ENCODE results near the gene MAST2. TPM values are rescaled to one million over a fixed set of nuclear protein-coding genes. Genes with fewer than 3 reads are reported as not detected.

Gene MAST2
- total RNA-seq, 1 experiment from 2014 or later, result 77.0 TPM

DNA sequence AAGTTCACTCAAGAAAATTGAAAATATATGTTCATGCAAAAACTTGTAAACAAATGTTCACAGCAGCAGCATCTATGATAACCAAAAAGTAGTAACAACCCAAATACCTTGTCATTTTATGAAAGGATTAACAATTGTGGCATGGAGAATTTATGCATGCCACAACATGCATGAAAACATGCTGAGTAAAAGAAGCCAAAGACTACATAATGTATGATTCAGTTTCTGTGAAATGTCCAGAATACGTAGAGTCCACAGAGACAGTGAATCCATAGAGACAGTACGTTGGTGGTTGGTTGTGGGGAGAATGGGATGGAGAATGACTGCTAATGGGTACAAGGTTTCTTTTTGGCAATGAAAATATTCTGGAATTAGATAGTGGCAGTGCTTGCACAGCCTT is 148.7 kb downstream of the MAST2 start:
- no peak for TF ChIP-seq SIN3A (IDR thresholded peaks at IDR 0.05; ENCODE audit: borderline replicate concordance, insufficient read depth, low read depth, low read length)
- TF ChIP-seq, protein P1, sequence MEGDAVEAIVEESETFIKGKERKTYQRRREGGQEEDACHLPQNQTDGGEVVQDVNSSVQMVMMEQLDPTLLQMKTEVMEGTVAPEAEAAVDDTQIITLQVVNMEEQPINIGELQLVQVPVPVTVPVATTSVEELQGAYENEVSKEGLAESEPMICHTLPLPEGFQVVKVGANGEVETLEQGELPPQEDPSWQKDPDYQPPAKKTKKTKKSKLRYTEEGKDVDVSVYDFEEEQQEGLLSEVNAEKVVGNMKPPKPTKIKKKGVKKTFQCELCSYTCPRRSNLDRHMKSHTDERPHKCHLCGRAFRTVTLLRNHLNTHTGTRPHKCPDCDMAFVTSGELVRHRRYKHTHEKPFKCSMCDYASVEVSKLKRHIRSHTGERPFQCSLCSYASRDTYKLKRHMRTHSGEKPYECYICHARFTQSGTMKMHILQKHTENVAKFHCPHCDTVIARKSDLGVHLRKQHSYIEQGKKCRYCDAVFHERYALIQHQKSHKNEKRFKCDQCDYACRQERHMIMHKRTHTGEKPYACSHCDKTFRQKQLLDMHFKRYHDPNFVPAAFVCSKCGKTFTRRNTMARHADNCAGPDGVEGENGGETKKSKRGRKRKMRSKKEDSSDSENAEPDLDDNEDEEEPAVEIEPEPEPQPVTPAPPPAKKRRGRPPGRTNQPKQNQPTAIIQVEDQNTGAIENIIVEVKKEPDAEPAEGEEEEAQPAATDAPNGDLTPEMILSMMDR (IDR thresholded peaks at IDR 0.05), result no peak
- TF ChIP-seq, protein P2, sequence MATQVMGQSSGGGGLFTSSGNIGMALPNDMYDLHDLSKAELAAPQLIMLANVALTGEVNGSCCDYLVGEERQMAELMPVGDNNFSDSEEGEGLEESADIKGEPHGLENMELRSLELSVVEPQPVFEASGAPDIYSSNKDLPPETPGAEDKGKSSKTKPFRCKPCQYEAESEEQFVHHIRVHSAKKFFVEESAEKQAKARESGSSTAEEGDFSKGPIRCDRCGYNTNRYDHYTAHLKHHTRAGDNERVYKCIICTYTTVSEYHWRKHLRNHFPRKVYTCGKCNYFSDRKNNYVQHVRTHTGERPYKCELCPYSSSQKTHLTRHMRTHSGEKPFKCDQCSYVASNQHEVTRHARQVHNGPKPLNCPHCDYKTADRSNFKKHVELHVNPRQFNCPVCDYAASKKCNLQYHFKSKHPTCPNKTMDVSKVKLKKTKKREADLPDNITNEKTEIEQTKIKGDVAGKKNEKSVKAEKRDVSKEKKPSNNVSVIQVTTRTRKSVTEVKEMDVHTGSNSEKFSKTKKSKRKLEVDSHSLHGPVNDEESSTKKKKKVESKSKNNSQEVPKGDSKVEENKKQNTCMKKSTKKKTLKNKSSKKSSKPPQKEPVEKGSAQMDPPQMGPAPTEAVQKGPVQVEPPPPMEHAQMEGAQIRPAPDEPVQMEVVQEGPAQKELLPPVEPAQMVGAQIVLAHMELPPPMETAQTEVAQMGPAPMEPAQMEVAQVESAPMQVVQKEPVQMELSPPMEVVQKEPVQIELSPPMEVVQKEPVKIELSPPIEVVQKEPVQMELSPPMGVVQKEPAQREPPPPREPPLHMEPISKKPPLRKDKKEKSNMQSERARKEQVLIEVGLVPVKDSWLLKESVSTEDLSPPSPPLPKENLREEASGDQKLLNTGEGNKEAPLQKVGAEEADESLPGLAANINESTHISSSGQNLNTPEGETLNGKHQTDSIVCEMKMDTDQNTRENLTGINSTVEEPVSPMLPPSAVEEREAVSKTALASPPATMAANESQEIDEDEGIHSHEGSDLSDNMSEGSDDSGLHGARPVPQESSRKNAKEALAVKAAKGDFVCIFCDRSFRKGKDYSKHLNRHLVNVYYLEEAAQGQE (IDR thresholded peaks at IDR 0.05; ENCODE audit: insufficient read depth in 1 of 2, low read depth in 2 of 2, low read length in 1 of 2), result no peak
- no peak for TF ChIP-seq TCF7L2 (IDR thresholded peaks at IDR 0.05; ENCODE audit: low read depth, low read length)
- TF ChIP-seq POLR2AphosphoS5 (IDR thresholded peaks at IDR 0.05; ENCODE audit: low read depth, low read length), result no peak
- Histone ChIP-seq H3K4me1 (ENCODE audit: control insufficient read depth, insufficient read depth, low read length) (peaks cover 8% of the 10 kb centered on the region), H3K4me3 (ENCODE audit: low read depth in 2 of 2, low read length in 2 of 2) (no peak overlapping the region), H3K27ac (ENCODE audit: low read length) (no peak overlapping the region), H3K9me3 (ENCODE audit: control insufficient read depth, insufficient read depth, low read depth, low read length) (no peaks in the 10 kb centered on the region), H3K36me3 (ENCODE audit: control insufficient read depth, insufficient read depth, low read length) (no peaks in the 10 kb centered on the region), H3K27me3 (ENCODE audit: control insufficient read depth, insufficient read depth, low read length) (no peaks in the 10 kb centered on the region)
- ATAC-seq (no peak), DNase-seq (ENCODE audit: low read depth, low spot score) (no peak)
- ChIA-PET CTCF (no interaction called here), POLR2A (no interaction called here)
- BruUV-seq (replicated peaks), result no TSS peak
- in situ Hi-C loops (cut with HindIII; ENCODE audit: low pct_unique_long_range_greater_than_20kb, low sequenced_read_pairs) (no loop called here), intact Hi-C loops (cut with micrococcal nuclease; ENCODE audit: unreplicated experiment) (no loop called here)

DNA sequence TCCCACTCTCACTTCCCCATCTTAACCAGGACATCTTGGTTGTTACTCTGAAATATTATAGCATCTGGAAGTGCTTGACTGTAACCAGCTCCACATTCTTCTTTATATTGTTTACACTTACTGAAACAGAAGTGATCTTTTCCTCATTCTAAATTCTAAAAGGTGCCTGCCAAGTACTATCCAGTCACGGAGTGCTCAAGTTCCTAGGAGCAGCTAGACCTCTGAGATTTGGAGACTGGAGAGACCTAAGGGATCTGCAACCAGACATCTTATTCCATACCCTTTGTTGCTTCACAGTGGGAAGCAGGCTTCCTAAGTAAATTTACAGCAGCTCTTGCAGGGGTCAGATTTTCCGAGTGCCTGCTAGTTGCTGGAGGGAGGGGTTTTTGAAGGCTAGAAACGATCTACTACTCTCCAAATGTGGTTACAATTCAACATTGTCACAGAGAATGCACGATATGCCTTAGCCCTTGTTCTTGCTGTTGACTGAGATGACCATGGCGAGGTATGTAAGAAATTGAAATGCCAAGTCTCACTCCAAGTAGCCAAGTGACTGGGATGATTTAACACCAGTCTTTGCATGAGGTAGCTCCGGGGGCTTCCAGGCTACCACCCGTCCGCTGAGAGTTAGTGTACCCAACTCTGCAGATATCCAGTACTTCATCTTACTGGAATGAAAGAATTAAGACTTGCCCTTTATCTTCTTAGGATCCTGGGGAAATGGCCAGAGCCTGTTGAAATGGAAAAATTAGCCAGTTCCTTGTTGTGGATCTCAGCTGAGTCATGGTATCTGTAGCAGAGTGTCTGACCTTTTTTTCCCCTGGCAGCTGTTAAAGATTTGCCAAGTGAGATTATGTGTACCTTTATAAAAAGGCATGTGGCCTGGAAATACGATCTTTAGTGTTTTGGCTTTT is 150.8 kb downstream of the MAST2 start:
- CTCF ChIA-PET, result no interaction called here
- H3K36me3 ChIP-seq (ENCODE audit: control insufficient read depth, insufficient read depth, low read length), result no peaks in the 10 kb centered on the region
- no peak overlapping the region for H3K4me3 ChIP-seq (ENCODE audit: low read depth in 2 of 2, low read length in 2 of 2)
- H3K27me3 ChIP-seq (ENCODE audit: control insufficient read depth, insufficient read depth, low read length), result no peaks in the 10 kb centered on the region
- DNase-seq (ENCODE audit: low read depth, low spot score), result no peak
- intact Hi-C loops (cut with micrococcal nuclease; ENCODE audit: unreplicated experiment), result no loop called here
- POLR2A ChIA-PET, result no interaction called here
- TF ChIP-seq SIN3A (IDR thresholded peaks at IDR 0.05; ENCODE audit: borderline replicate concordance, insufficient read depth, low read depth, low read length) (no peak), POLR2AphosphoS5 (IDR thresholded peaks at IDR 0.05; ENCODE audit: low read depth, low read length) (no peak)
- TF ChIP-seq, protein P1 (IDR thresholded peaks at IDR 0.05), result no peak
- TF ChIP-seq, protein P2 (IDR thresholded peaks at IDR 0.05; ENCODE audit: insufficient read depth in 1 of 2, low read depth in 2 of 2, low read length in 1 of 2), result no peak
- no peak for ATAC-seq
- peaks cover 8% of the 10 kb centered on the region for H3K4me1 ChIP-seq (ENCODE audit: control insufficient read depth, insufficient read depth, low read length)
- H3K27ac ChIP-seq (ENCODE audit: low read length), result peak overlapping the region; percentile 54
- BruUV-seq (replicated peaks), result no TSS peak
- no peaks in the 10 kb centered on the region for H3K9me3 ChIP-seq (ENCODE audit: control insufficient read depth, insufficient read depth, low read depth, low read length)
- in situ Hi-C loops (cut with HindIII; ENCODE audit: low pct_unique_long_range_greater_than_20kb, low sequenced_read_pairs), result no loop called here
